ENCODE results near the gene CDRT15L2. TPM values are rescaled to one million over a fixed set of nuclear protein-coding genes. Genes with fewer than 3 reads are reported as not detected.
"Not testable (repeated sequence)": the region's sequence is repeated elsewhere in the genome, so short reads cannot be mapped to it uniquely, and the experiment has no call there.

The CDRT15L2 gene
- not detected for polyA plus RNA-seq (ENCODE audit: insufficient read length in 4 of 4)

DNA sequence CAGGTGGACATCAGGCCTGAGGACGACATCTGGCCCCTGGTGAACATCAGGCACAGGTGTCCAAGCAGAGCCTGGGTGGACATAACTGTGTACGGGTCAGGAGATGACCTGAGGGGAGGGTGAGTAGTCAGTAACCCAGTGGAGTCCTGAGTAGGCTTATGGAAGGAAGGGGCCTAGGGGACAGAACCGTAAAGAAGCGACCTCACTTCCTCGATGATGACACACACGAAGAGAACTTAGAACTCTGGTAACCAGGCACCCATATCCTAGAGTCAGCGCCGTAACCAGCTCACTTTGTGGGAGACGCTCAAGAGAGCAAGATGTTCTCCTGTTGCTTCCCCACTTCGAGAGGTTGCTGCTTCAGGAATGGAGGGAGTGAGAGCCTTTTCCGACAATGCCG, at the start of gene CDRT15L2:
CDRT15L2 (plus strand) TSS at position 301 of the 400 bp plus-strand sequence; CDS start at position 321, 20 bp downstream.
- DNase-seq (ENCODE audit: low read depth in 4 of 4, low spot score in 3 of 4), result not testable (repeated sequence)

DNA sequence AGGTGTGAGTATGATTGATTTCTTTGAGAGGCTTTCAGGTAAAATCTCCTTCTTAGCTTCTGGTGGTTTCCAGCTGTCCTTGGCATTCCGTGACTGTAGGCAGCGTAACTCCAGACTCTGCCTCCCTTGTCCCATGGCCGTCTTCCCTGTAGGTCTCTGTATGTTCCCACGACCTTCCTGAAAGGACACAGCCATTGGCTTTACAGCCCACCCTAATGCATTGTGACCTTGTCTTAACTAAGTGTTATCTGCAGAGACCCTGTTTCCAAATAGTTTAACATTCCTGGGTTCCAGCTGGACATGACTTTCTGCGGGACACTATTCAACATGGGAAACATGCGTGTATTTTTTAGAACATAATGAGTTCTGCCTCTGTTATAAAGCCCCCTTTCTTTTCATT, 49.4 kb upstream of the CDRT15L2 start:
- DNase-seq (ENCODE audit: low read depth in 4 of 4, low spot score in 3 of 4), result not testable (repeated sequence)

DNA sequence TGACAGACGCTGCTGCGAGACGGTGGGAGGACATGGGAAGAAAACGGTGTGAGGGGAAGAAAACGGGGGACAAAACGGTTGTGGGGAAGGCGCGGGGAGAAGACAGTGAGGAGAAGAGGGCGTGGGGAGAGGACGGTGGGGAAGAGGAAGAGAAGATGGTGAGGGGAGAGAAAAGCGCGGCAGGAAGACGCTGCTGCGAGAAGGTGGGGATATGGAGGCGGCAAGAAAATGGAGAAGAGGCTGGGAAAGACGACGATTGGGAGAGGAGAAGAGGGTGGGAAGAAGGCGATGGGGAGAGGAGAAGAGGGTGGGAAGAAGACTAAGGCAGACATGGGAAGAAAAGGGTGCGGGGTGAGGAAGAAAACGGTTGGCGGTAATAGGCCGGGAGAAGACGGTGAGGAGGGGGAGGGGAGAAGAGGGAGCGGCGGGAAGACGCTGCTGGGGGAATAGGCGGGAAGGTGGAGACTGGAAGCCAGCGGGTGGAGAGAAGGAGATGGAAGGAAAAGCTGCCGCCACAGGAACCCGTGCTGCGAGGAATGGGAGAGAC, 46.9 kb upstream of the CDRT15L2 start:
- DNase-seq (ENCODE audit: low read depth in 4 of 4, low spot score in 3 of 4), result not testable (repeated sequence)

DNA sequence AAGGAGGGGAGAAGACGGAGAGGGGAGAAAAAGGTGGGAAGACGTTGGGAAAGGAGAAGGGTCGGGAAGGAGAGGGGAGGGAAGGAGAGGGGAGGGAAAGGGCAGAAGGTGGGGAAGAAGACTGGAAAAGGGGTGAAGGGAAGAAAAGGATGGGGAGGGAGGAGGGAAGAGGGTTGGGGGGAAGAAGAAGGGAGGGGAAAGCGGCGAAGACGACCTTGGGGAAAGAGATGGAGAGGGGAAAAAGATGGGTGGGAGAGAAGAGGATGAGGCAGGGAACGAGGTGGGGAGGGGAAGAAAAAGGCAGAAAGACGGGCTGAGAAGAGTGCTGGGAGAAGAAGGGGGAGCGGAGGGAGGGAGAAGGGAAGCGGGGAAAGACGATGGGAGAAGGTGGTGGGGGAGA, 46.3 kb upstream of the CDRT15L2 start:
- not testable (repeated sequence) for DNase-seq (ENCODE audit: low read depth in 4 of 4, low spot score in 3 of 4)

DNA sequence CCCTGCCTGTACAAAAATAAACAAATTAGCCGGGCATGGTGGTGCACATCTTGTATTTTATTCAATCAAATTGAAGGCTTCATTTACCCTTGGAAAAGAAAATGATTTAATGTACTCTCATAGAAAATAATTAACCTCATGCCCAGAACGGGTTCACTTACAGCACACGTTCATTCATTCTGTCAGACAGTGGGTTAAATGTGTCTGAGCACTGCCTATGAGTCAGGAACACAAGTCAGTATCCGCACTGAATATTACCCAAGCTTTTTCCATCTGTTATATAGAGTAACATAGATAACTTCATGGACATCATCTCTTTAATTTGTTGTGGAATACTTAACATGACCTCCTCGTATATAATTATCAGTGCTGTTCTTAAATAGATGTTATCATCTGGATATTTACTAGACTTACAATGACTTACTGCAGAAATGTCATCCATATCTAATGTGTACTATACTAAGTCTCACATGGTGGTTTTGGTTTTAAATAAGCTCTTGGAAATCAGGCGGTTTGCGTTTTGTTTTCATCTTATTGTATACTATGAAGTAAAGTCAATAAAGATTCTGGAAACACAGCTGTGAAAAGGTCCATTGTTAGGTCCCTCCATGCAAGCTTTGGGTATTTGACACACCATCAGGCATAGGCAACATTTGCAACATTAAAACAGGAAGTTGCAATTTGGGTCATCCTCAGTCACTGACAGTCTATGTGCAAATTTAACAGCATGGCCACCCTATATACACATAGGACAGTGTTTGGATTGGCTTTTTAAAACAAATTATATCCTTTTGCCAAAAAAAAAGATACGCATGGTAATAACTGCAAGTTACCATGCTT, 44.6 kb upstream of the CDRT15L2 start:
- not testable (repeated sequence) for DNase-seq (ENCODE audit: low read depth in 4 of 4, low spot score in 3 of 4)

DNA sequence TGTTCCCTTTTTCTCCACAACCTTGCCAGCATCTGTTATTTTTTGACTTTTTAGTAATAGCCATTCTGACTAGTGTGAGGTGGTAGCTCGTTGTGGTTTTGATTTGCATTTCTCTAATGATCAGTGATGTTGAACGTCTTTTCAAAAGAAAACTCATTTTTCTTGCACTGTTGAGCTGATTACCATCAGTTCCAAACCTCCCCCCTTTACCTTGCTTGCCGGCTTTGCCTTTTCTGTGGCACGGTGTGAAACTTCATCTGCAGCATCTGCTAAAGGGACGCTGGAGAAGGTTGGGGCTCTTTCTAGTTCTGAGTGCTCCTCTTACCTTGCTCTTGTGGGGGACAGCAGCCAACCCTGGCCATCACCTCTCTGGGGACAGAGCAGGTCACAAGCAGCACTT, 39.1 kb upstream of the CDRT15L2 start:
- not testable (repeated sequence) for DNase-seq (ENCODE audit: low read depth in 4 of 4, low spot score in 3 of 4)

DNA sequence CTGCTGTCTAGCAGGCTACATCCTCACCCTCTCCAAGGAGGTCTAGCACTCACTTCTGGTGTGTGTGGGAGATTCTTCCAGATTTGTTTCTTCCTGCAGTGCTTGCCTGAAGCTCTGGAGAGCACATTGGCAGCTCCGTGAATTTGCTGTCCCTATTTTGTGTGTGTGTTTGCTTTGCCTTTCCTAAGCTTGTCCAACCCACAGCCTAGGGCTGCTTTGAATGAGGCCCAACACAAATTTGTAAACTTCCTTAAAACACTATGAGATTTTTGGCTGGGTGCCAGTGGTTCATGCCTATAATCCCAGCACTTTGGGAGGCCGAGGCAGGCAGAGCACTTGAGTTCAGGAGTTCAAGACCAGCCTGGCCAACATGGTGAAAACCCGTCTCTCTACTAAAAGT, 38.7 kb upstream of the CDRT15L2 start:
- not testable (repeated sequence) for DNase-seq (ENCODE audit: low read depth in 4 of 4, low spot score in 3 of 4)

DNA sequence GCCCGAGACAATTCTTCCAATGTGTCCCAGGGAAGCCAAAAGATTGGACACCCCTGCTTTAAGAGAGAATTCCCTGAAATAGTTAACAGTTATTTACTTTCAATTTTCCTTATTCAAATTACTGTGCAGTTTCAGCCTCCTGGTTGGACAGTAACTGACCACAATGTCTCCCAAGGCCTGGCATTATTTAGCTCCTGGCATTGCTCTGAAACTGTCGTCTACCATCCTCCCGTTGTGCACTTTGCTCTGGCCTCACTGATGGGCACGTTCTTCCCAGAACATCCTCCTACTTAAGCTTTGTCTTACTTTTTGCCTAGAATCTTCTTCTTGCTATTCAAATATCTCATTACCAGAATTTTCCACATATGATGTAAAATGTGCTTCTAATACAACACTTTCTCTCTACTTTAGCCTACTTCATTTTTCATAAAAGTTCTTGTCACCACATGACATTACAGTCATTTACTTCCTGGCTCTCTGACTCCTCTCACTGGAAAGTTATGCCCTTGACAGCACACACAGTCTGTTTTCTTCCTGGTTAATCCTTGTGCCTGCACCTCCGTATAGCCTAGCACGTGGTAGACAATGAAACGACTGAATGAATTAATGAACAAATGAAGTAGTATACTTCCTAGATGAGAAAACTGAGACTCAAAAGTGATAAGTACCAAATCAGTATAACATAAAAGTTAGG, 37.5 kb upstream of the CDRT15L2 start:
- not testable (repeated sequence) for DNase-seq (ENCODE audit: low read depth in 4 of 4, low spot score in 3 of 4)

DNA sequence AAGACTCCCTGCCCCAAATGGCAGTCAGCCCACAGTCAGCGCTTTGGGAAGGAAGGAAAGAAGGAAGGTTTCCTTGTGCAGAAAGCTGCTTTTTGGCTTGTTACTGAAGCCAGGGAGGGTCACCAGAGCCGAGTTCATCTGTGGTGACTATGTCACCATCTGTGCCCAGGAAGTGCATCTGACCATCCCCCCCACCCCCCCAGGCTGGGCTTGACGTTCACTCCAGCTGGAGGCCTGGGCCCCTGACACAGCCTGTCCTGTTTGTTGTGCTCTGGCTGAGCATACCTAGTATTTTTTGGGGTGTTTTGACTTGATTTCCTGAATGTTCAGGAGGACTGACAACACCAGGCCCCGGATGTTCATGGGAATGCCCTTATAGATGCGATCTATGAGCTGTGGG, 31.6 kb upstream of the CDRT15L2 start:
- DNase-seq (ENCODE audit: low read depth in 4 of 4, low spot score in 3 of 4), result not testable (repeated sequence)

DNA sequence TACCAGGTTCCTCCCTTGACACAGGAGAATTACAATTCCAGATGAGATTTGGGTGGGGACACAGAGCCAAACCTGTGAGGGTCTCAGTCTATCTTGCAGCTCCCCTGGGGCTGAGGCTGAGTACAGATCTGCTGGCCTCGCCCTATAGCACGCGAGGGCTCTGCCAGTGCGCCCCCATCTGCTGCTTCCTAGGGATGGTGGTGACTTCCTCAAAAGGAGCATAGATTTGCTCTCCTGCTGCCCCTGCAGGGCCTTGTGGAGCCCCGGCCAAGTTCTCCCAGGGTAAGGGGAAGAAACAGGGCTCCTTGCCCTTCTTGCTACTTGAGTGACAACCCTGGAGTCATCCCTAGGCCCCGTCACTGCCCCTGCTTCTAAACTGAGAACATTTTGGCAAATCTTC, 26.6 kb upstream of the CDRT15L2 start:
- not testable (repeated sequence) for DNase-seq (ENCODE audit: low read depth in 4 of 4, low spot score in 3 of 4)

DNA sequence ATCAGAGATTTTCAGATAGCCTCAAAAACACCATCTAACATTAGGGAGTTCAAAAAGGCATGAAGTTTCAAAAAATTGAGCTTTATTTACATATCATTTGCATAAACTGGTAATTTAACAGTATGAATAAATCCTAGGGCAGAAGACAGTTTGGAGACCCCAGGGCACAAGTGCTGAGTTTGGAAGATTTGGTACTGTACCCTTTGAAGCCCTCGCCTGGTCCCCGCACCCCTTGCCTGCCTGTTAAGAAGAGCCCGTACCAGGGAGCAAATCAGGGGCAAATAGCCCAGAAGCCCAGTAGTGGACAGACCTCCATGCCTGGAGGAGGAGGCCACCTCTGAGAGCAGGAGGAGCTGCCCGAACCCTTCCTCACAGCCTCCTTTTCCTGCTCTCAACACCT, 24.8 kb upstream of the CDRT15L2 start:
- DNase-seq (ENCODE audit: low read depth in 4 of 4, low spot score in 3 of 4), result not testable (repeated sequence)

DNA sequence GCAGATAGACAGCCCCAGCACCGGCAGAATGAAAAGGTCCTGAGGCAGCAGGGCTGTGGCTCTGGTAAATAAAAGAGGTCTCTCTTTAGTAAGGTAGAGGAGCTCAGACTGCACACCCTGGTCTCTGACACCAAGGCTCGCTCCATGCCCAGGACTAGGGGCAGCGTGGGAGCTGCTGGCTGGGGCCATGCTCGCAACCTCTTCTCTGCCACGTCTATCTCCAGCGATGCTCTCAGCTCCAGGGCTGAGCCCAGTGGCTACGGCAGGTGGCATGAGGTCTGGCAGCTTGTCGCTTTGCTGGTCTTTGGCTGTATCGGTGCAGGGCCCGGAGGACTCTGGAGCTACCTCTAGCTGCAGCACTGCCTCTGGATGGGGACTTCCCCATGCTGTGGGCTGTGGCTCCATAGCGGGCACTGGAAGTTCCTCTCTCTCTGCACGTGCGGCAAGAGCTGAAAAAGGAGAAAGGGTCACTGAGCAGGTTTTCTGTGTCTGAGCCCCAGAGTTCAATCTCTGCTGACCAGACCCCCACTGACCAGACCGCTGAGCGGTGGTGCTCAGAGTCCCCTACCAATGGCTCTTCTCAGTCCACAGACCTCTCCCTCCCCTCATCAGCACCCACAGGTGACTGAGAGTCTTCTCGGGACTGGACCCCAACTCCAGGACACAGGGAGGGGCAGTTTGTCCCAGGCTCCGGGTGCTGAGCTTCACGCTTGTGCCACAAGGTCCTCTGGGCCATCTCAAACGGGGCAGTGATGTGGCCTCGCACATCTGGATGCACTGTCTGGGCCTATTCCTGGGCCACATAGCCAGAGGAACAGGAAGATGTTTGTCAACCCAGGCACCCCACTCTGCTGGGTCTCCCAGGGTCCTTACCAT, 24.2 kb upstream of the CDRT15L2 start:
- not testable (repeated sequence) for DNase-seq (ENCODE audit: low read depth in 4 of 4, low spot score in 3 of 4)

DNA sequence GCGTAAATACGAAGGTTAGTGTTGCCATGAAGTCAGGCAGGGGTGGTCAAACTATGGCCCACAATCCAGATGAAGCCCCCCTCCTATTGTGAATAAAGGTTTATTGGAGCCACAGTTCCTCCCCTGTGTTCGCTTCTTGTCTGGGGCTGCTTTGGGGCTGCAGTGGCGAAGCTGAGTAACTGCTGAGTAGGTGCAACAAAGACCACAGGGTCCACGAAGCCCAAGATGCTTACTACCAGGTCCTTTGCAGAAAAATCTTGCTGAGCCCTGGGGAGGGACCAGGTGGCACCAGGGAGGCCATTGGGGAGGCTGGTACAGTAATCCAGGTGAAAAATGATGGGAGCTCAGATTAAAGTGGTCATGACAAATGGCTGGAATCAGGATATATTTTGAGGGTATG, 21.4 kb upstream of the CDRT15L2 start:
- not testable (repeated sequence) for DNase-seq (ENCODE audit: low read depth in 4 of 4, low spot score in 3 of 4)

DNA sequence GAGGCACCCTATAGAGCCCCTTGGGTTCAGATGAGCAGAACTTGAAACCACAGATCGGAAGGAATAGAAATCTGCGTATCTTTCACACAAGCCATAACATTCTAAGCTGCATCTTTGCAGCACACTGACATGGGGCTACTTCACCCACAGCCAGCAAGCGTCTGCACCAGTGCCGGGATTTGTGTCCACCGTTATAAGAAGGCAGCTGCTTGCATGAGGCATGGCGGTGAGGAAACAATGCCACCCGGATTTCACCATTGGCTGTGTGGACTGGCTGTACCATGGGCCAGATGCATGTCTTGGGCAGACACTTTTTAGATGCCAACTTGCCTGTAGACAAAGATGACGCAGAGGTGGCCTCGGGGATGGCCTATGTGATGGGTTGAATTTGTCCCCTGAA, 20.5 kb upstream of the CDRT15L2 start:
- DNase-seq (ENCODE audit: low read depth in 4 of 4, low spot score in 3 of 4), result not testable (repeated sequence)

DNA sequence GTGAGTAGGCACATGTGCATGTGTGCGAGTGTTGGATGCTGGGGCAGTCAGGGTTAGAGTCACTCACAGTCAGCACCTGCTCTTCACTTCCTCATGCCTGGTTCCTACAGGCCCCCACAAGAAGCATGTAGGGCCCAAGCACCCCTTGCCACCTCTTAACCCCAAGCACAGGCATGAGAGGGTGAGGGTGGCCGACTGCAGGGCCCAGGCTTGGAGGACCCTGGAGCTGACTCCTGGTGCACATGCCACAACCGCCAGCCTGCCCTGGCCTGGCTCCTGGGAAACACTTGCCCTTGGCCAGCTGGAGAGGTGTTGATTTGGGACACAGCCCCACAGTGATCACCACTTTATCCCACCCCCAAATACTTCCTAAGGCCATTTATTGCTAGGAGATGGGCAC, 16.9 kb upstream of the CDRT15L2 start:
- no peak for DNase-seq (ENCODE audit: low read depth in 4 of 4, low spot score in 3 of 4)

DNA sequence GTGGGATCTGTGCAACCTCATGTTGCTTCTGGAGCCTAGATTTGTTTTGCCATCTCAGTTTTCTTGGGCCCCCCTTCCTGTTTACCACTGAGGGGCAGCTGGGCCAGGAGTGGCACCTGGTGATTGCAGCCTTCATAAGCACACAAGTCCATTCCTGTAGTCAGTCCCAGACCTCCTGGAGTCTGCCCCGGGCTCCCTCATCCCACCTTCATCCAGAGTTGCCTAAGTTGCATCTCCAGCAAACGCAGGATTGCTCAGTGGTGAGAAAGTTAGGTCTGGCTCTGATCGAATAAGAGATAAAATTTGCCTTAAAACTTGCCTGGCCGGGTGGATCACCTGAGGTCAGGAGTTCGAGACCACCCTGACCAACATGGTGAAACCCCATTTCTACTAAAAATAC, 14.3 kb upstream of the CDRT15L2 start:
- DNase-seq (ENCODE audit: low read depth in 4 of 4, low spot score in 3 of 4), result not testable (repeated sequence)

DNA sequence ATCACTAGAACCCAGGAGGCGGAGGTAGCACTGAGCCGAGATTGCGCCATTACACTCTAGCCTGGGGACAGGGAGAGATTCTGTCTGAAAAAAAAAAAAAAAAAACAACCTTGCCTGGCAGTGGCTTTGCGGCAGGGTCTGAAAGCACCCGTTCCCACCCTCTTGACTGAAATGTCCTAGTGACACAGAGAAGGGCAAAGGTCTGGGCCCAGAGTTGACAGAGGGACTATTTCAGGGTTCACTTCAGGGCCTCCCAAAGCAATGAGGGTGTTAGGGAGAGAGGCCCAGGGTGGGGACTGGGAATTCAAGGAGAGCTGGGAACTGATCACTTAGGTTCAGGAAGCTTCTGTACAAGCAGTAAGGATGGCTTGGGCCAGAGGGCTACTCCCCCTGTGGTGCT, 13.8 kb upstream of the CDRT15L2 start:
- DNase-seq (ENCODE audit: low read depth in 4 of 4, low spot score in 3 of 4), result no peak

DNA sequence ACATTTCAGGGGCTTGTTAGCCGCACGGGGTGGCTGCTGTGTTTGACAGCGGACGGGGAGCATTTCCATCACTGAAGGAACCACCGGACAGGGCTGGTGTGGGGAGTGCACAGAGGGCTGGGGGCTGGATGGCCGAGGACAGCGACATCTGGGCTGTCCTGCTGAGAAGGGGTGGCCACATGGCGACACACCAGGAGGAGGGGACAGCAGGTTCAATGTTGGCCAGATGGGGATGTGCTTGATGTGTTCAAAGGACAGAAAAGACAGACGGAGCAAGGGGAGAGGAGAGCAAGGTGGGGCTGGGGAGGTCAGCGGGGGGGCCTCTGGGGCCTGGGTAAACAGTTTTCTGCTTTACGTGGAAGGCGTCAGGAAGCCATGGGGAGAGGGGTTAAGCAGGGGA, 12.8 kb upstream of the CDRT15L2 start:
- DNase-seq (ENCODE audit: low read depth in 4 of 4, low spot score in 3 of 4), result not testable (repeated sequence)

DNA sequence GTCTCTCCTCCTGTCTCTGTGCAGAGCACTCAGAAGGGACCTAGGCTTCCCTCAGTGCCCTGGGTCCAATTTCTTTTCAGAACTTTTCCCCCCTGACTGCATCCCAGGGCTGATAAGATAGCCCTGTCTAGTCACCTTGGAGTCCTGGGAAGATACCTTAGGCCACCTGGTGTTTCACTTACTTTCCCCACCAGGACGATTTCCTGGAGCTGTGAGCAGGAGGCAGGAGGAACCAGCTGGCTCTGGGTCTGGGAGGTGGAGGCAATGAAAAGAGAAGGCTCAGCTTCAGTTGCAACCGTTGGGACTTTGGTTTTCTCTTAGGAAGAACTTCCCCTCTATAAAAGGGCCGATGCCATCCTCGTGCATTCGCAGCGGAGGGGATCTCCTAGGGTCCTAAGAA, 12.1 kb upstream of the CDRT15L2 start:
- not testable (repeated sequence) for DNase-seq (ENCODE audit: low read depth in 4 of 4, low spot score in 3 of 4)

DNA sequence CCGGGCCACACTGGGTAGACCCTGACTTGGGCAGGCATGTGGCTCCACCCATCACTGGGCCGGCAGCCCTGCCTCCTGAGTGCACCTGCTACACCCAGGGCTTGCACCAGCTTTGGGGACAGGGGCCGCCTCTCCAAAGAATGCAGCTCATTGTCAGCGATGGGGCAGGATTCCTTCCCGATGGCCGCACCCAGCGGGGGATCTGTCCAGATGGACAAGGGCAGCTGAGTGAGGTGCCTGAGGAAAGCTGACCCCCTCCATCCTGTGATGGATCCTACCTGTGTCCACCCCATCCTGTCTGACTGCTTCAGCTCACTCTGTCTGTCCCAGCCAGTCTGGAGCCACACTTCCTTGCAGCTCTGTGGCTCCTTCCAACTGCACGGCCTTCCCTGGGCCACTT, 10.9 kb upstream of the CDRT15L2 start:
- DNase-seq (ENCODE audit: low read depth in 4 of 4, low spot score in 3 of 4), result not testable (repeated sequence)

Data from left renal pelvis (tissue), 4 donors.